Neural progenitor cell (in vitro differentiated cells): ENCODE measurements around the gene CDH19. TPM values are rescaled to one million over a fixed set of nuclear protein-coding genes. Genes with fewer than 3 reads are reported as not detected.

ENCODE experiments used
- DNase-seq: peaks from one replicate; pipeline ENCODE4 v3.0.0-alpha.2; 2016; ENCODE audit warnings: low spot score
- H2AFZ ChIP-seq: fragments of 200-600 bp; sonication (generic); replicated peaks from 2 replicates; pipeline ENCODE4 v1.6.1; 2016; ENCODE audit warnings: antibody characterized with exemption
- H3F3A ChIP-seq: fragments of 200-600 bp; sonication (generic); 2 replicates; pipeline ENCODE4 v1.6.1; 2016; ENCODE audit warnings: antibody characterized with exemption, low read depth
- H3K27ac ChIP-seq: fragments of 200-600 bp; sonication (generic); 2 replicates; pipeline ENCODE4 v1.5.1; 2016; ENCODE audit warnings: mild to moderate bottlenecking
- H3K27me3 ChIP-seq: fragments of 200-600 bp; sonication (generic); 2 replicates; pipeline ENCODE4 v1.6.1; 2016; ENCODE audit warnings: mild to moderate bottlenecking, moderate library complexity
- H3K36me3 ChIP-seq: fragments of 200-600 bp; sonication (generic); 2 replicates; pipeline ENCODE4 v1.5.1; 2016
- H3K4me1 ChIP-seq: fragments of 200-600 bp; sonication (generic); 2 replicates; pipeline ENCODE4 v1.6.1; 2016; ENCODE audit warnings: mixed run types
- H3K4me2 ChIP-seq: fragments of 200-600 bp; sonication (generic); 2 replicates; pipeline ENCODE4 v1.6.1; 2016
- H3K4me3 ChIP-seq: fragments of 200-600 bp; sonication (generic); 2 replicates; pipeline ENCODE4 v1.5.1; 2016
- H3K79me2 ChIP-seq: fragments of 200-600 bp; sonication (generic); 2 replicates; pipeline ENCODE4 v1.6.1; 2016; ENCODE audit warnings: low read depth
- H3K9ac ChIP-seq: fragments of 200-600 bp; sonication (generic); 2 replicates; pipeline ENCODE4 v1.6.1; 2016
- H3K9me3 ChIP-seq: fragments of 200-600 bp; sonication (generic); 2 replicates; pipeline ENCODE4 v1.5.1; 2016; ENCODE audit warnings: low read depth
- H4K20me1 ChIP-seq: fragments of 200-600 bp; sonication (generic); 2 replicates; pipeline ENCODE4 v1.6.1; 2016; ENCODE audit warnings: low read depth
- H3K27ac Mint-ChIP-seq: 3 replicates; pipeline ENCODE4 v1.8.0; 2021; ENCODE audit warnings: mixed read lengths
- H3K27me3 Mint-ChIP-seq: 2 replicates; pipeline ENCODE4 v1.8.0; 2022; ENCODE audit warnings: low read depth, mild to moderate bottlenecking, inconsistent platforms, moderate library complexity, mixed read lengths; ENCODE audit not compliant: insufficient read depth
- H3K36me3 Mint-ChIP-seq: 3 replicates; pipeline ENCODE4 v1.8.0; 2021; ENCODE audit warnings: mixed read lengths
- H3K4me1 Mint-ChIP-seq: 3 replicates; pipeline ENCODE4 v1.8.0; 2021; ENCODE audit warnings: mixed read lengths
- H3K4me3 Mint-ChIP-seq: 3 replicates; pipeline ENCODE4 v1.8.0; 2021; ENCODE audit warnings: mild to moderate bottlenecking, moderate library complexity, mixed read lengths
- H3K9me3 Mint-ChIP-seq: 3 replicates; pipeline ENCODE4 v1.8.0; 2020; ENCODE audit warnings: mixed read lengths
- EZH2 ChIP-seq: fragments of 200-600 bp; sonication (generic); IDR thresholded peaks from 2 replicates; pipeline ENCODE4 v1.6.1; 2017; ENCODE audit warnings: antibody characterized with exemption, mild to moderate bottlenecking, moderate library complexity
- EZH2phosphoT487 ChIP-seq: fragments of 200-600 bp; sonication (generic); IDR thresholded peaks from 2 replicates; pipeline ENCODE4 v1.6.1; 2017; ENCODE audit warnings: antibody characterized with exemption
- total RNA-seq: library from RNA; depleted of rRNA; stranded (reverse); fragments of >200 nt; gene quantifications from 2 replicates; pipeline ENCODE4 v1.2.3, GENCODE V29; 2015; ENCODE audit warnings: low replicate concordance
- TF ChIP-seq, protein P1 (sequence below): fragments of 200-600 bp; sonication (generic); IDR thresholded peaks from 2 replicates; pipeline ENCODE4 v1.5.1; 2017; ENCODE audit warnings: antibody characterized with exemption, mild to moderate bottlenecking

CDH19 gene
- total RNA-seq, 1 donor from 2014 or later = not detected

DNA sequence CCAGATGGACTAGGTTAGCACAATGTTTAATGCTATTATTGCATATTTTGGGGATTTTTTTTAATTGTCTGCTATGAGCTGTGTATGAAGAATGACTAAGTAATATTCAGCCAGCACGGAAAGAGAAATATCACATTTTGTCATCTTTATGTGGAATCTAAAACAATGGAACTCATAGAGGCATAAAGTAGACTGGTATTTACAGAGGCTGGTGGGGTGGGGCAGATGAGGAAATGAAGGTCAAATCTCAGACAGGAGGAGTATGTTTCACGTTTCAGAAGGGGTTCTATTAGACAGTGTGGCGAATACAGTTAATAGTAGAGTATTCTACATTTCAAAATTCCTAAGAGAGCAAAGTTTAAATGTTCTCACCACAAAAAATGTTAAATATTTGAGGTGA, 4.7 kb downstream of the CDH19 start:
- H3K4me1 Mint-ChIP-seq = no peaks in the 10 kb centered on the region
- Histone ChIP-seq H3K9ac (no peak overlapping the region), H3K79me2 (no peaks in the 10 kb centered on the region), H2AFZ (no peak overlapping the region), H3K9me3 (no peaks in the 10 kb centered on the region), H3K4me3 (no peak overlapping the region), H3K36me3 (no peaks in the 10 kb centered on the region), H4K20me1 (no peaks in the 10 kb centered on the region), H3K27me3 (no peaks in the 10 kb centered on the region), H3K4me2 (no peak overlapping the region), H3K4me1 (no peaks in the 10 kb centered on the region), H3K27ac (no peak overlapping the region), H3F3A (no peaks in the 10 kb centered on the region)
- no peak overlapping the region for H3K27ac Mint-ChIP-seq
- no peak overlapping the region for H3K4me3 Mint-ChIP-seq
- no peaks in the 10 kb centered on the region for H3K27me3 Mint-ChIP-seq
- H3K9me3 Mint-ChIP-seq = peaks cover 11% of the 10 kb centered on the region
- TF ChIP-seq EZH2phosphoT487 (no peak), EZH2 (no peak)
- TF ChIP-seq, protein P1, sequence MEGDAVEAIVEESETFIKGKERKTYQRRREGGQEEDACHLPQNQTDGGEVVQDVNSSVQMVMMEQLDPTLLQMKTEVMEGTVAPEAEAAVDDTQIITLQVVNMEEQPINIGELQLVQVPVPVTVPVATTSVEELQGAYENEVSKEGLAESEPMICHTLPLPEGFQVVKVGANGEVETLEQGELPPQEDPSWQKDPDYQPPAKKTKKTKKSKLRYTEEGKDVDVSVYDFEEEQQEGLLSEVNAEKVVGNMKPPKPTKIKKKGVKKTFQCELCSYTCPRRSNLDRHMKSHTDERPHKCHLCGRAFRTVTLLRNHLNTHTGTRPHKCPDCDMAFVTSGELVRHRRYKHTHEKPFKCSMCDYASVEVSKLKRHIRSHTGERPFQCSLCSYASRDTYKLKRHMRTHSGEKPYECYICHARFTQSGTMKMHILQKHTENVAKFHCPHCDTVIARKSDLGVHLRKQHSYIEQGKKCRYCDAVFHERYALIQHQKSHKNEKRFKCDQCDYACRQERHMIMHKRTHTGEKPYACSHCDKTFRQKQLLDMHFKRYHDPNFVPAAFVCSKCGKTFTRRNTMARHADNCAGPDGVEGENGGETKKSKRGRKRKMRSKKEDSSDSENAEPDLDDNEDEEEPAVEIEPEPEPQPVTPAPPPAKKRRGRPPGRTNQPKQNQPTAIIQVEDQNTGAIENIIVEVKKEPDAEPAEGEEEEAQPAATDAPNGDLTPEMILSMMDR = no peak
- no peak for DNase-seq
- H3K36me3 Mint-ChIP-seq = no peaks in the 10 kb centered on the region

GRCh38 chr18:66587430-66587829, 16.5 kb downstream of the CDH19 start:
- Histone ChIP-seq H3K36me3 (no peaks in the 10 kb centered on the region), H2AFZ (no peak overlapping the region), H3K4me1 (no peaks in the 10 kb centered on the region), H3K9me3 (no peaks in the 10 kb centered on the region), H3F3A (no peaks in the 10 kb centered on the region), H3K9ac (no peak overlapping the region), H3K27ac (no peak overlapping the region), H4K20me1 (no peaks in the 10 kb centered on the region), H3K4me2 (no peak overlapping the region), H3K4me3 (no peak overlapping the region), H3K79me2 (no peaks in the 10 kb centered on the region), H3K27me3 (no peaks in the 10 kb centered on the region)
- Mint-ChIP-seq H3K27me3 (no peaks in the 10 kb centered on the region), H3K9me3 (no peaks in the 10 kb centered on the region), H3K27ac (no peak overlapping the region), H3K36me3 (no peaks in the 10 kb centered on the region), H3K4me3 (no peak overlapping the region), H3K4me1 (no peaks in the 10 kb centered on the region)
- DNase-seq = no peak
- TF ChIP-seq EZH2 = no peak
- TF ChIP-seq EZH2phosphoT487 = no peak
- TF ChIP-seq, protein P1 = no peak

- no peak overlapping the region for H3K4me3 ChIP-seq
- Mint-ChIP-seq H3K27ac (no peak overlapping the region), H3K27me3 (no peaks in the 10 kb centered on the region), H3K4me1 (no peaks in the 10 kb centered on the region), H3K9me3 (no peaks in the 10 kb centered on the region), H3K36me3 (no peaks in the 10 kb centered on the region), H3K4me3 (no peak overlapping the region)
- H3K4me2 ChIP-seq = no peak overlapping the region
- no peak for DNase-seq
- no peaks in the 10 kb centered on the region for H4K20me1 ChIP-seq
- no peaks in the 10 kb centered on the region for H3K9me3 ChIP-seq
- H3K27me3 ChIP-seq = no peaks in the 10 kb centered on the region
- H2AFZ ChIP-seq = no peak overlapping the region
- no peaks in the 10 kb centered on the region for H3F3A ChIP-seq
- no peak overlapping the region for H3K9ac ChIP-seq
- TF ChIP-seq, protein P1 = no peak
- TF ChIP-seq EZH2 (no peak), EZH2phosphoT487 (no peak)
- H3K4me1 ChIP-seq = no peaks in the 10 kb centered on the region
- no peak overlapping the region for H3K27ac ChIP-seq
- H3K36me3 ChIP-seq = no peaks in the 10 kb centered on the region
- H3K79me2 ChIP-seq = no peaks in the 10 kb centered on the region
Observed at GRCh38 chr18:66582211-66582610, 21.7 kb downstream of the CDH19 start.
